Endothelial cell of umbilical vein (primary cell): ENCODE measurements around the gene TAS2R13. TPM values are rescaled to one million over a fixed set of nuclear protein-coding genes. Genes with fewer than 3 reads are reported as not detected.

Experiments used
- BruUV-seq: library from RNA; stranded (reverse); fragments of 400-500 nt; replicated peaks from 2 replicates; lab custom pipeline; 2021; lab: Mats Ljungman, UMichigan
- CTCF ChIA-PET: fragments of 300-600, 350-600 bp; sonication (Branson Sonifier 250); formaldehyde crosslinking; loops from one replicate; lab custom pipeline; 2021; ENCODE audit warnings: antibody characterized with exemption, inconsistent platforms; lab: Charles Lee
- POLR2A ChIA-PET: fragments of 300-600, 350-600 bp; sonication (Branson Sonifier 250); formaldehyde crosslinking; loops from one replicate; lab custom pipeline; 2021; ENCODE audit warnings: antibody characterized with exemption, inconsistent platforms; lab: Charles Lee
- DNase-seq: peaks from one replicate; pipeline ENCODE4 v3.0.0-alpha.2; 2011; ENCODE audit warnings: low read depth, low spot score
- FAIRE-seq: peaks from 2 replicates; lab custom pipeline; 2011; peaks lifted over from hg19 to GRCh38; lab: Jason Lieb, UNC
- H2AFZ ChIP-seq: 2 replicates; pipeline ENCODE4 v1.6.0; 2012; ENCODE audit warnings: low read depth, low read length, control low read depth, inconsistent platforms
- H3K27ac ChIP-seq: 2 replicates; pipeline ENCODE4 v1.5.1; 2011; ENCODE audit warnings: low read depth, mild to moderate bottlenecking, control low read depth, low read length, moderate library complexity; ENCODE audit not compliant: insufficient read depth
- H3K27me3 ChIP-seq, 2 experiments: 2 replicates each; pipeline versions ENCODE4 v1.6.0 to v1.6.1; 2011; ENCODE audit warnings: low read length in 2 of 2, mixed read lengths in 1 of 2; ENCODE audit not compliant: control insufficient read depth in 2 of 2, insufficient read depth in 2 of 2
- H3K36me3 ChIP-seq, 2 experiments: 2 replicates in 1 of 2; 3 replicates in 1 of 2; pipeline ENCODE4 v1.5.1; 2011; ENCODE audit warnings: low read length in 2 of 2, mild to moderate bottlenecking in 1 of 2, moderate library complexity in 1 of 2; ENCODE audit not compliant: control insufficient read depth in 2 of 2, insufficient read depth in 2 of 2; ENCODE audit errors: extremely low read depth in 1 of 2
- H3K4me1 ChIP-seq: 3 replicates; pipeline ENCODE4 v1.5.1; 2011; ENCODE audit warnings: mild to moderate bottlenecking, low read length; ENCODE audit not compliant: control insufficient read depth, insufficient read depth; ENCODE audit errors: extremely low read depth
- H3K4me2 ChIP-seq: 2 replicates; pipeline ENCODE4 v1.6.1; 2011; ENCODE audit warnings: low read length, control low read depth, mixed read lengths; ENCODE audit not compliant: insufficient read depth
- H3K4me3 ChIP-seq, 3 experiments: fragments of 200-600 bp in 1 of 3; sonication (generic), shearing (Covaris generic) in 1 of 3; replicated peaks in 1 of 3; 2 replicates each; pipeline ENCODE4 v1.5.1; 2011 to 2016; ENCODE audit warnings: control low read depth in 3 of 3, low read length in 3 of 3, mild to moderate bottlenecking in 2 of 3, inconsistent platforms in 1 of 3, low read depth in 1 of 3, moderate library complexity in 1 of 3; ENCODE audit not compliant: insufficient read depth in 1 of 3
- H3K79me2 ChIP-seq: 2 replicates; pipeline ENCODE4 v1.6.0; 2012; ENCODE audit warnings: low read length, inconsistent platforms; ENCODE audit not compliant: control insufficient read depth, insufficient read depth
- H3K9ac ChIP-seq: replicated peaks from 2 replicates; pipeline ENCODE3; 2011; ENCODE audit warnings: low read length, control low read depth; ENCODE audit not compliant: insufficient read depth; ENCODE audit errors: extremely low read depth
- H3K9me1 ChIP-seq: replicated peaks from 3 replicates; pipeline ENCODE4 v1.6.0; 2011; ENCODE audit warnings: mild to moderate bottlenecking, low read length; ENCODE audit not compliant: control insufficient read depth, insufficient read depth; ENCODE audit errors: extremely low read depth
- H3K9me3 ChIP-seq: replicated peaks from 2 replicates; pipeline ENCODE4 v1.5.1; 2012; ENCODE audit warnings: low read length, inconsistent platforms; ENCODE audit not compliant: control insufficient read depth, insufficient read depth
- H4K20me1 ChIP-seq: replicated peaks from 2 replicates; pipeline ENCODE3; 2011; ENCODE audit warnings: mild to moderate bottlenecking, low read length; ENCODE audit not compliant: control insufficient read depth, insufficient read depth; ENCODE audit errors: extremely low read depth
- CTCF ChIP-seq, 2 donors: IDR thresholded peaks; 1 replicate in 1 of 2; 2 replicates in 1 of 2; pipeline ENCODE4 v1.5.1; 2011; ENCODE audit warnings: low read length in 2 of 2, mild to moderate bottlenecking in 2 of 2, moderate library complexity in 2 of 2, control low read depth in 1 of 2, inconsistent platforms in 1 of 2, low read depth in 1 of 2; ENCODE audit not compliant: insufficient read depth in 1 of 2; ENCODE audit errors: extremely low read depth in 1 of 2
- EZH2 ChIP-seq: IDR thresholded peaks from 2 replicates; pipeline ENCODE4 v1.6.1; 2012; ENCODE audit warnings: borderline replicate concordance, low read depth, mild to moderate bottlenecking, moderate library complexity, low read length, inconsistent platforms; ENCODE audit not compliant: severe bottlenecking
- FOS ChIP-seq: IDR thresholded peaks from 2 replicates; pipeline ENCODE4 v1.6.1; 2011; ENCODE audit warnings: mild to moderate bottlenecking, low read length, moderate library complexity, borderline replicate concordance; ENCODE audit not compliant: insufficient read depth
- GATA2 ChIP-seq: IDR thresholded peaks from 2 replicates; pipeline ENCODE4 v1.7.0; 2011; ENCODE audit warnings: low read depth, mild to moderate bottlenecking, moderate library complexity, mixed read lengths, low read length; ENCODE audit not compliant: insufficient read length, insufficient read depth
- JUN ChIP-seq: IDR thresholded peaks from 2 replicates; pipeline ENCODE4 v1.6.1; 2011; ENCODE audit warnings: borderline replicate concordance, low read depth; ENCODE audit not compliant: insufficient read length, insufficient read depth
- MAX ChIP-seq: IDR thresholded peaks from 2 replicates; pipeline ENCODE4 v1.6.1; 2011; ENCODE audit not compliant: insufficient read depth, insufficient read length
- MYC ChIP-seq: IDR thresholded peaks from one replicate; pipeline ENCODE4 v1.6.1; 2011; ENCODE audit warnings: mild to moderate bottlenecking, low read depth, low read length
- POLR2A ChIP-seq: IDR thresholded peaks from 2 replicates; pipeline ENCODE4 v1.6.1; 2012; ENCODE audit warnings: low read depth, mild to moderate bottlenecking, control low read depth, low read length
- POLR2AphosphoS5 ChIP-seq: IDR thresholded peaks from 2 replicates; pipeline ENCODE4 v1.6.1; 2012; ENCODE audit warnings: low read depth, mild to moderate bottlenecking, control low read depth, low read length, moderate library complexity; ENCODE audit not compliant: insufficient read depth
- dilution Hi-C: fragments of 300-500 bp; cut with MboI; formaldehyde crosslinking; loops from one replicate; pipeline ENCODE4 v1.15.0; 2019; ENCODE audit warnings: low sequenced_read_pairs; ENCODE audit not compliant: extremely low pct_ligation_motif_present
- intact Hi-C: fragments of 100-400 bp; cut with micrococcal nuclease; formaldehyde crosslinking; loops from one replicate; pipeline ENCODE4 v1.10.0; 2022
- polyA plus RNA-seq, 4 experiments: library from polyadenylated mRNA; depleted of rRNA in 3 of 4; stranded (reverse) in 3 of 4; unstranded in 1 of 4; fragments of >200 nt; gene quantifications; 2 replicates each; pipeline versions ENCODE4 v1.2.1 to v1.2.3, GENCODE V29; 2011 to 2012; ENCODE audit warnings: missing spikeins in 1 of 4
- total RNA-seq: library from RNA; stranded (reverse); gene quantifications from 2 replicates; pipeline ENCODE4 v1.2.3, GENCODE V29; 2021

TAS2R13 gene
- total and polyA plus RNA-seq, 2 donors (not counting 3 experiments of a cell fraction or from before 2014, with no cell fraction given), result 0.04 to 1.7 TPM

- Histone ChIP-seq H3K9me1 (no peaks in the 10 kb centered on the region), H3K27me3 (no peaks in the 10 kb centered on the region), H3K4me1 (no peaks in the 10 kb centered on the region), H3K36me3 (no peaks in the 10 kb centered on the region), H3K9ac (no peak overlapping the region), H2AFZ (no peak overlapping the region), H3K4me3 (no peak overlapping the region), H3K4me2 (no peak overlapping the region), H3K27ac (no peak overlapping the region), H3K79me2 (no peaks in the 10 kb centered on the region), H4K20me1 (peaks cover 2% of the 10 kb centered on the region), H3K9me3 (no peaks in the 10 kb centered on the region)
- no peak for FAIRE-seq
- BruUV-seq, result no TSS peak
- dilution Hi-C loops, result no loop called here
- CTCF ChIA-PET, result no interaction called here
- no peak for TF ChIP-seq JUN
- TF ChIP-seq CTCF (IDR thresholded peaks at IDR 0.05; ENCODE audit: extremely low read depth in 1 of 2, insufficient read depth in 1 of 2, low read depth in 1 of 2, low read length in 2 of 2), result no peak
- no peak for TF ChIP-seq POLR2A
- TF ChIP-seq EZH2, result no peak
- TF ChIP-seq POLR2AphosphoS5, result no peak
- no peak for TF ChIP-seq MYC
- TF ChIP-seq GATA2, result no peak
- no peak for TF ChIP-seq FOS
- TF ChIP-seq MAX, result no peak
- no peak for DNase-seq
- intact Hi-C loops, result no loop called here
- POLR2A ChIA-PET, result no interaction called here
Measured at GRCh38 chr12:10941369-10941768, 32.0 kb upstream of the TAS2R13 start.
